Thoracic aorta (tissue), 2 donors: Measurements from ENCODE around the gene CHST6. TPM values are rescaled to one million over a fixed set of nuclear protein-coding genes. Genes with fewer than 3 reads are reported as not detected.

Source experiments
- ATAC-seq: fragments of 150-250 bp; one replicate; pipeline ENCODE4 v1.8.0; 2017; ENCODE audit warnings: low read depth; ENCODE audit not compliant: insufficient number of reproducible peaks, low FRiP score
- DNase-seq: peaks from one replicate; pipeline ENCODE4 v3.0.0-alpha.2; 2020; ENCODE audit warnings: low spot score
- H3K27ac ChIP-seq, 2 donors: fragments of 200-600 bp; sonication (generic); 1 replicate in 1 of 2; 2 replicates in 1 of 2; pipeline ENCODE4 v1.5.1; 2016; ENCODE audit warnings: mild to moderate bottlenecking in 2 of 2, moderate library complexity in 2 of 2
- H3K27me3 ChIP-seq: fragments of 200-600 bp; sonication (generic); replicated peaks from 2 replicates; pipeline ENCODE4 v1.6.0; 2016; ENCODE audit warnings: mild to moderate bottlenecking; ENCODE audit not compliant: insufficient read depth
- H3K36me3 ChIP-seq: fragments of 200-600 bp; sonication (generic); one replicate; pipeline ENCODE4 v1.5.1; 2016
- H3K4me1 ChIP-seq, 2 donors: fragments of 200-600 bp; sonication (generic); 1 replicate in 1 of 2; 2 replicates in 1 of 2; pipeline versions ENCODE4 v1.5.1 to v1.6.0; 2016; ENCODE audit warnings: low read depth in 2 of 2, mild to moderate bottlenecking in 1 of 2; ENCODE audit not compliant: control insufficient read depth in 1 of 2
- H3K4me3 ChIP-seq: fragments of 200-600 bp; sonication (generic); 2 replicates; pipeline ENCODE4 v1.5.1; 2016; ENCODE audit warnings: mild to moderate bottlenecking
- H3K9me3 ChIP-seq: fragments of 200-600 bp; sonication (generic); 2 replicates; pipeline ENCODE4 v1.5.1; 2016
- CTCF ChIP-seq: fragments of 200-600 bp; sonication (generic); IDR thresholded peaks from one replicate; pipeline ENCODE4 v1.5.1; 2019; ENCODE audit warnings: antibody characterized with exemption
- total RNA-seq, 2 donors: library from RNA; depleted of rRNA; stranded (reverse); fragments of >200 nt; gene quantifications; one replicate each; pipeline versions ENCODE4 v1.1.0 to v1.2.3, GENCODE V29; 2016

CHST6 gene
- total RNA-seq, 2 donors from 2014 or later: 7.7 to 8.3 TPM

GRCh38 chr16:75535211-75535843, 40.1 kb upstream of the CHST6 start:
- no peak for TF ChIP-seq CTCF
- Histone ChIP-seq H3K27me3 (no peaks in the 10 kb centered on the region), H3K4me3 (peak overlapping the region; percentile 44), H3K4me1 (peaks cover 0 to 27% of the 10 kb centered on the region in 2 donors), H3K27ac (no peak overlapping the region), H3K9me3 (no peaks in the 10 kb centered on the region), H3K36me3 (no peaks in the 10 kb centered on the region)
- ATAC-seq: no peak
- DNase-seq: no peak

- no peak for ATAC-seq
- H3K9me3 ChIP-seq: no peaks in the 10 kb centered on the region
- H3K27me3 ChIP-seq: no peaks in the 10 kb centered on the region
- H3K4me3 ChIP-seq: peak overlapping the region; percentile 44
- H3K4me1 ChIP-seq: peaks cover 0 to 20% of the 10 kb centered on the region in 2 donors
- no peak overlapping the region for H3K27ac ChIP-seq
- no peak for TF ChIP-seq CTCF
- DNase-seq: no peak
- H3K36me3 ChIP-seq: no peaks in the 10 kb centered on the region
Observed at GRCh38 chr16:75534560-75535205, 39.4 kb upstream of the CHST6 start.

GRCh38 chr16:75532791-75533190, 37.5 kb upstream of the CHST6 start:
- Histone ChIP-seq H3K4me3 (no peak overlapping the region), H3K27ac (no peak overlapping the region), H3K27me3 (no peaks in the 10 kb centered on the region), H3K9me3 (no peaks in the 10 kb centered on the region), H3K4me1 (peaks cover 0 to 8% of the 10 kb centered on the region in 2 donors), H3K36me3 (no peaks in the 10 kb centered on the region)
- TF ChIP-seq CTCF: no peak
- ATAC-seq: no peak
- DNase-seq: no peak

GRCh38 chr16:75532142-75532765, 37.0 kb upstream of the CHST6 start:
- H3K4me3 ChIP-seq: no peak overlapping the region
- no peak for ATAC-seq
- no peaks in the 10 kb centered on the region for H3K36me3 ChIP-seq
- peaks cover 0 to 8% of the 10 kb centered on the region in 2 donors for H3K4me1 ChIP-seq
- TF ChIP-seq CTCF: no peak
- no peaks in the 10 kb centered on the region for H3K27me3 ChIP-seq
- no peak overlapping the region for H3K27ac ChIP-seq
- no peaks in the 10 kb centered on the region for H3K9me3 ChIP-seq
- DNase-seq: no peak

GRCh38 chr16:75529959-75530358, 34.7 kb upstream of the CHST6 start:
- no peak for ATAC-seq

More at GRCh38 chr16:75529959-75530358, 34.7 kb upstream of the CHST6 start:
- Histone ChIP-seq H3K27me3 (no peaks in the 10 kb centered on the region), H3K27ac (no peak overlapping the region), H3K4me1 (peaks cover 0 to 1% of the 10 kb centered on the region in 2 donors), H3K36me3 (no peaks in the 10 kb centered on the region), H3K9me3 (no peaks in the 10 kb centered on the region), H3K4me3 (no peak overlapping the region)
- no peak for TF ChIP-seq CTCF
- DNase-seq: no peak
